CD4-positive, alpha-beta T cell (primary cell): ENCODE measurements around the gene RALGAPA1. TPM values are rescaled to one million over a fixed set of nuclear protein-coding genes. Genes with fewer than 3 reads are reported as not detected.

ENCODE experiments used
- ATAC-seq: fragments of 200-7000 bp; cut with Tn5 transposase; one replicate; pipeline ENCODE4 v1.10.0; 2022; ENCODE audit warnings: mild to moderate bottlenecking; ENCODE audit not compliant: poor library complexity
- CTCF ChIA-PET: fragments of 350-600 bp; sonication (Branson Sonifier 250); formaldehyde crosslinking; loops from one replicate; lab custom pipeline; 2021; ENCODE audit warnings: antibody characterized with exemption, inconsistent platforms; lab: Charles Lee
- POLR2A ChIA-PET: fragments of 350-600 bp; sonication (Branson Sonifier 250); formaldehyde crosslinking; loops from one replicate; lab custom pipeline; 2021; ENCODE audit warnings: antibody characterized with exemption, inconsistent platforms; lab: Charles Lee
- DNase-seq, 14 experiments: peaks; one replicate each; pipeline ENCODE4 v3.0.0-alpha.2; 2013 to 2020; ENCODE audit warnings: mixed read lengths in 2 of 14
- H3K27ac ChIP-seq, 2 donors: one replicate each; pipeline versions ENCODE4 v1.5.1 to v1.7.0; 2013; ENCODE audit warnings: low read length in 2 of 2, low read depth in 1 of 2, mild to moderate bottlenecking in 1 of 2
- H3K27me3 ChIP-seq, 2 experiments: 1 replicate in 1 of 2; 2 replicates in 1 of 2; pipeline versions ENCODE4 v1.6.1 to v1.7.0; 2013; ENCODE audit warnings: low read length in 2 of 2, control low read depth in 1 of 2, mild to moderate bottlenecking in 1 of 2, moderate library complexity in 1 of 2; ENCODE audit not compliant: insufficient read depth in 2 of 2, control insufficient read depth in 1 of 2
- H3K36me3 ChIP-seq: one replicate; pipeline ENCODE4 v1.6.1; 2013; ENCODE audit warnings: low read length, control low read depth; ENCODE audit not compliant: insufficient read depth
- H3K4me1 ChIP-seq: one replicate; pipeline ENCODE4 v1.6.1; 2013; ENCODE audit warnings: low read length, control low read depth; ENCODE audit not compliant: insufficient read depth
- H3K4me3 ChIP-seq: one replicate; pipeline ENCODE4 v1.5.1; 2013; ENCODE audit warnings: mild to moderate bottlenecking, low read length, moderate library complexity
- H3K9me3 ChIP-seq, 2 experiments: 1 replicate in 1 of 2; 2 replicates in 1 of 2; pipeline versions ENCODE4 v1.6.1 to v1.7.0; 2013; ENCODE audit warnings: low read length in 2 of 2, mild to moderate bottlenecking in 2 of 2, control low read depth in 1 of 2, moderate library complexity in 1 of 2; ENCODE audit not compliant: control insufficient read depth in 1 of 2, insufficient read depth in 1 of 2
- H3K27ac Mint-ChIP-seq: one replicate; pipeline ENCODE4 v1.8.0; 2020; ENCODE audit warnings: mixed read lengths
- H3K27me3 Mint-ChIP-seq: one replicate; pipeline ENCODE4 v1.8.0; 2021; ENCODE audit warnings: mixed read lengths
- H3K36me3 Mint-ChIP-seq: one replicate; pipeline ENCODE4 v1.8.0; 2021; ENCODE audit warnings: low read depth, mixed read lengths
- H3K4me1 Mint-ChIP-seq: one replicate; pipeline ENCODE4 v1.8.0; 2021; ENCODE audit warnings: low read depth, mixed read lengths
- H3K4me3 Mint-ChIP-seq: one replicate; pipeline ENCODE4 v1.8.0; 2020; ENCODE audit warnings: mild to moderate bottlenecking, mixed read lengths
- H3K9me3 Mint-ChIP-seq: one replicate; pipeline ENCODE4 v1.8.0; 2020; ENCODE audit warnings: mixed read lengths
- CTCF ChIP-seq: fragments of 200-600 bp; IDR thresholded peaks from one replicate; pipeline ENCODE4 v1.8.0; 2022; ENCODE audit warnings: antibody characterized with exemption, mild to moderate bottlenecking
- intact Hi-C, 2 experiments: fragments of 100-400 bp; cut with DNase I in 1 of 2; cut with micrococcal nuclease in 1 of 2; formaldehyde crosslinking; loops; one replicate each; pipeline versions ENCODE4 v1.15.1 to v1.9.0; 2023 to 2025; cut with DNase I, micrococcal nuclease
- total RNA-seq, 174 experiments: library from RNA in 2 of 174; stranded (reverse) in 2 of 174; gene quantifications; one replicate each; pipeline ENCODE4 v1.2.3 and lab custom pipeline; 2021 to 2026

The RALGAPA1 gene
- total RNA-seq, 2 experiments from 2014 or later, result 72.0 to 75.5 TPM

GRCh38 chr14:35822501-35822900 lies 13.4 kb upstream of the RALGAPA1 start:
- ATAC-seq (no peak), DNase-seq (no peak)
- Histone ChIP-seq H3K4me3 (no peak overlapping the region), H3K27ac (no peak overlapping the region), H3K36me3 (no peaks in the 10 kb centered on the region), H3K9me3 (no peaks in the 10 kb centered on the region), H3K4me1 (peaks cover 15% of the 10 kb centered on the region), H3K27me3 (no peaks in the 10 kb centered on the region)
- POLR2A ChIA-PET, result interaction anchor here (0.6 kb wide), 1 partner anchor 8 kb away, joined by 4 read pairs; no protein-coding TSS in a partner anchor
- Mint-ChIP-seq H3K4me3 (peak overlapping the region; percentile 27), H3K27me3 (no peaks in the 10 kb centered on the region), H3K27ac (no peak overlapping the region), H3K9me3 (no peaks in the 10 kb centered on the region), H3K36me3 (peaks cover 13% of the 10 kb centered on the region), H3K4me1 (peaks cover 22% of the 10 kb centered on the region)
- CTCF ChIA-PET, result interaction anchor here (0.9 to 1.3 kb wide), 3 partner anchors 13 to 22 kb away, joined by 3 to 7 read pairs (median 5); partner anchors contain the start of gene RALGAPA1
- intact Hi-C loops, result loop anchor here in 1 of 2 experiments (10.0 kb wide), 1 partner anchor 778 kb away; the partner anchor contains the start of gene FAM177A1
- TF ChIP-seq CTCF, result no peak

- TF ChIP-seq CTCF, result peak; percentile 85
- Histone ChIP-seq H3K36me3 (no peaks in the 10 kb centered on the region), H3K4me3 (no peak overlapping the region), H3K27me3 (no peaks in the 10 kb centered on the region), H3K9me3 (no peaks in the 10 kb centered on the region), H3K4me1 (peaks cover 12% of the 10 kb centered on the region), H3K27ac (no peak overlapping the region)
- ChIA-PET CTCF (interaction anchor here (0.9 to 1.3 kb wide), 3 partner anchors 13 to 21 kb away, joined by 3 to 7 read pairs (median 5); partner anchors contain the start of gene RALGAPA1), POLR2A (interaction anchor here (1.0 kb wide), 1 partner anchor 24 kb away, joined by 4 read pairs; no protein-coding TSS in a partner anchor)
- H3K9me3 Mint-ChIP-seq, result no peaks in the 10 kb centered on the region
- peak overlapping the region; percentile 43 for H3K4me3 Mint-ChIP-seq
- peaks cover 8% of the 10 kb centered on the region for H3K36me3 Mint-ChIP-seq
- ATAC-seq (no peak), DNase-seq (peak in 4 of 14 experiments; percentile 30 to 59 (median 47))
- H3K27me3 Mint-ChIP-seq, result no peaks in the 10 kb centered on the region
- H3K4me1 Mint-ChIP-seq, result peaks cover 16% of the 10 kb centered on the region
- intact Hi-C loops, result loop anchor here in 1 of 2 experiments (10.0 kb wide), 1 partner anchor 777 kb away; the partner anchor contains the start of gene FAM177A1
- H3K27ac Mint-ChIP-seq, result no peak overlapping the region
These were observed 12.7 kb upstream of the RALGAPA1 start for GRCh38 chr14:35821564-35822411.

- Mint-ChIP-seq H3K4me1 (peaks cover 5% of the 10 kb centered on the region), H3K27me3 (no peaks in the 10 kb centered on the region), H3K4me3 (no peak overlapping the region), H3K36me3 (no peaks in the 10 kb centered on the region), H3K9me3 (no peaks in the 10 kb centered on the region), H3K27ac (no peak overlapping the region)
- CTCF ChIA-PET, result interaction anchor here (2.8 kb wide), 1 partner anchor 13 kb away, joined by 12 read pairs; no protein-coding TSS in a partner anchor
- DNase-seq, result no peak
- no peak for ATAC-seq
- intact Hi-C loops, result loop anchor here in 1 of 2 experiments (10.0 kb wide), 3 partner anchors 285 to 775 kb away; partner anchors contain the start of genes FAM177A1 and INSM2
- Histone ChIP-seq H3K27me3 (no peaks in the 10 kb centered on the region), H3K36me3 (no peaks in the 10 kb centered on the region), H3K9me3 (no peaks in the 10 kb centered on the region), H3K4me1 (no peaks in the 10 kb centered on the region), H3K4me3 (no peak overlapping the region), H3K27ac (no peak overlapping the region)
- POLR2A ChIA-PET, result no interaction called here
- TF ChIP-seq CTCF, result no peak
These were observed 10.8 kb upstream of the RALGAPA1 start for GRCh38 chr14:35819591-35820540.
